Hepatocyte (in vitro differentiated cells): ENCODE results near the gene NCKAP5L. TPM values are rescaled to one million over a fixed set of nuclear protein-coding genes. Genes with fewer than 3 reads are reported as not detected.

Experiments
- DNase-seq: peaks from one replicate; pipeline ENCODE4 v3.0.0-alpha.2; 2016; ENCODE audit warnings: low spot score
- H2AFZ ChIP-seq: fragments of 200-600 bp; sonication (generic); 2 replicates; pipeline ENCODE4 v1.6.0; 2016; ENCODE audit warnings: antibody characterized with exemption, mild to moderate bottlenecking
- H3K27ac ChIP-seq: fragments of 200-600 bp; sonication (generic); 2 replicates; pipeline ENCODE4 v1.5.1; 2016; ENCODE audit warnings: mild to moderate bottlenecking
- H3K27me3 ChIP-seq: fragments of 200-600 bp; sonication (generic); 2 replicates; pipeline ENCODE4 v1.6.1; 2016
- H3K36me3 ChIP-seq: fragments of 200-600 bp; sonication (generic); replicated peaks from 2 replicates; pipeline ENCODE4 v1.5.1; 2016; ENCODE audit warnings: low read depth; ENCODE audit not compliant: insufficient read depth
- H3K4me1 ChIP-seq: fragments of 200-600 bp; sonication (generic); 2 replicates; pipeline ENCODE4 v1.5.1; 2016; ENCODE audit warnings: mild to moderate bottlenecking, moderate library complexity; ENCODE audit not compliant: insufficient read depth
- H3K4me2 ChIP-seq: fragments of 200-600 bp; sonication (generic); 2 replicates; pipeline ENCODE4 v1.6.0; 2016
- H3K4me3 ChIP-seq: fragments of 200-600 bp; sonication (generic); 2 replicates; pipeline ENCODE4 v1.5.1; 2016; ENCODE audit warnings: mild to moderate bottlenecking
- H3K79me2 ChIP-seq: fragments of 200-600 bp; sonication (generic); 2 replicates; pipeline ENCODE4 v1.6.0; 2017; ENCODE audit warnings: mild to moderate bottlenecking
- H3K9me2 ChIP-seq: fragments of 200-600 bp; sonication (generic); replicated peaks from 2 replicates; pipeline ENCODE4 v1.6.0; 2017; ENCODE audit warnings: mild to moderate bottlenecking; ENCODE audit not compliant: insufficient read depth
- H3K9me3 ChIP-seq: fragments of 200-600 bp; sonication (generic); 2 replicates; pipeline ENCODE4 v1.5.1; 2016; ENCODE audit warnings: low read depth, mild to moderate bottlenecking
- H4K20me1 ChIP-seq: fragments of 200-600 bp; sonication (generic); 2 replicates; pipeline ENCODE4 v1.6.0; 2016; ENCODE audit warnings: mild to moderate bottlenecking; ENCODE audit not compliant: insufficient read depth, poor library complexity, severe bottlenecking
- EZH2 ChIP-seq: fragments of 200-600 bp; sonication (generic); IDR thresholded peaks from 2 replicates; pipeline ENCODE4 v1.6.1; 2016; ENCODE audit warnings: antibody characterized with exemption, mild to moderate bottlenecking, borderline replicate concordance
- EZH2phosphoT487 ChIP-seq: fragments of 200-600 bp; sonication (generic); IDR thresholded peaks from one replicate; pipeline ENCODE4 v1.6.1; 2018; ENCODE audit warnings: antibody characterized with exemption, mild to moderate bottlenecking, low read depth, moderate library complexity; ENCODE audit not compliant: unreplicated experiment, severe bottlenecking
- WGBS: methylation state at CpG from one replicate; pipeline ENCODE4 v1.1.6; 2016; ENCODE audit warnings: low lambda C conversion rate; ENCODE audit errors: missing lambda C conversion rate; 5-methylcytosine and 5-hydroxymethylcytosine counted together
- polyA plus RNA-seq: library from polyadenylated mRNA; unstranded; fragments of >200 nt; fragmentation: Nextera tagmentation; extraction: Ambion mirVana; gene quantifications from 2 replicates; pipeline ENCODE4 v1.2.1, GENCODE V29; 2016
- total RNA-seq: library from RNA; depleted of rRNA; stranded (reverse); fragments of >200 nt; gene quantifications from 2 replicates; pipeline ENCODE4 v1.2.3, GENCODE V29; 2014
- TF ChIP-seq, protein P1 (sequence below): fragments of 200-600 bp; sonication (generic); IDR thresholded peaks from 2 replicates; pipeline ENCODE4 v1.5.1; 2016; ENCODE audit warnings: antibody characterized with exemption, mild to moderate bottlenecking; ENCODE audit not compliant: poor library complexity

NCKAP5L gene
- total and polyA plus RNA-seq, 2 experiments from 2014 or later: 14.5 to 26.7 TPM

DNA sequence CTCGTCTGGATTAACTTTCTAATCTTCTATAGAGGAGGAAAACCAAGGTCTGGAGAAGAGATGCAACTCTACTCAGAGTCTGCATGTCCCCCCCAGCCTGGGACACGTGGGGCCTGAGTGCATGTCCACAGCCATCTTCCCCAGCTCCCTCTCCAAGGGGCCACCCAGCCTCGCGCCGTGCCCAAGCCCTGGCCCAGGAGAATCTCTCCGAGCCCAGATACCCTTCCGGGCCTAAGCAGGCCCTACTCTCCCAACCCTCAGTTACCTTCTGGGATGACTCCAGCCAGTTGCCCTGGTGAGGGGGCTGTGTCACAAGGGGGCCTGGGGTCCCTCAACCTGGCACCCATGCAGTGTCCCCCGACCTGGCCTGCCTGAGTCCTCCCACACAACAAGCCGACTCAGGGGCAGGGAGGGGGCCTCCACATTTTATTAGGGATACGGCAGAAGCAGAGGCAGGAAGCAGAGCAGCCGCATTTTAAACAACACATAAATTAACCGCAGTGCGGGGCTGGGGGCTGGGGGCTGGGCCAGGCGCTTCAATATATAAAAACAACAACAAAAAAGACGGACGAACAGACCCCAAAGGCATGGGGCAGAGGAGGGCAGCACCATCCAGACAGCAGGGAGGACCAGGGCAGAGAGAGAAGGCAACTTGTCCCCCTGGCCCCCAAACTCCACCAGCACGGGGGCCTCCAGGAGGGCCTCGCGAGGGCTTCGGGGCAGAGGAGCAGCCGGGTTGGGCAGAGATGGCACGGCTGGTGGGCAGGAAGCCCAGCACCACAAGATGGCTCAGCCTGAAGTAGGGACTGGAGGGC is 37.3 kb downstream of the NCKAP5L start:
- Histone ChIP-seq H2AFZ (no peak overlapping the region), H3K27ac (no peak overlapping the region), H3K4me2 (no peak overlapping the region), H3K4me3 (no peak overlapping the region), H3K9me2 (no peaks in the 10 kb centered on the region), H3K27me3 (no peaks in the 10 kb centered on the region), H3K36me3 (no peaks in the 10 kb centered on the region), H3K4me1 (no peaks in the 10 kb centered on the region), H3K9me3 (no peaks in the 10 kb centered on the region), H4K20me1 (no peaks in the 10 kb centered on the region), H3K79me2 (no peaks in the 10 kb centered on the region)
- DNase-seq: no peak
- TF ChIP-seq EZH2phosphoT487: no peak
- TF ChIP-seq, protein P1, sequence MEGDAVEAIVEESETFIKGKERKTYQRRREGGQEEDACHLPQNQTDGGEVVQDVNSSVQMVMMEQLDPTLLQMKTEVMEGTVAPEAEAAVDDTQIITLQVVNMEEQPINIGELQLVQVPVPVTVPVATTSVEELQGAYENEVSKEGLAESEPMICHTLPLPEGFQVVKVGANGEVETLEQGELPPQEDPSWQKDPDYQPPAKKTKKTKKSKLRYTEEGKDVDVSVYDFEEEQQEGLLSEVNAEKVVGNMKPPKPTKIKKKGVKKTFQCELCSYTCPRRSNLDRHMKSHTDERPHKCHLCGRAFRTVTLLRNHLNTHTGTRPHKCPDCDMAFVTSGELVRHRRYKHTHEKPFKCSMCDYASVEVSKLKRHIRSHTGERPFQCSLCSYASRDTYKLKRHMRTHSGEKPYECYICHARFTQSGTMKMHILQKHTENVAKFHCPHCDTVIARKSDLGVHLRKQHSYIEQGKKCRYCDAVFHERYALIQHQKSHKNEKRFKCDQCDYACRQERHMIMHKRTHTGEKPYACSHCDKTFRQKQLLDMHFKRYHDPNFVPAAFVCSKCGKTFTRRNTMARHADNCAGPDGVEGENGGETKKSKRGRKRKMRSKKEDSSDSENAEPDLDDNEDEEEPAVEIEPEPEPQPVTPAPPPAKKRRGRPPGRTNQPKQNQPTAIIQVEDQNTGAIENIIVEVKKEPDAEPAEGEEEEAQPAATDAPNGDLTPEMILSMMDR: no peak
- TF ChIP-seq EZH2: no peak
- 84% methylated on average over 21 of the region's 22 CpGs for WGBS

DNA sequence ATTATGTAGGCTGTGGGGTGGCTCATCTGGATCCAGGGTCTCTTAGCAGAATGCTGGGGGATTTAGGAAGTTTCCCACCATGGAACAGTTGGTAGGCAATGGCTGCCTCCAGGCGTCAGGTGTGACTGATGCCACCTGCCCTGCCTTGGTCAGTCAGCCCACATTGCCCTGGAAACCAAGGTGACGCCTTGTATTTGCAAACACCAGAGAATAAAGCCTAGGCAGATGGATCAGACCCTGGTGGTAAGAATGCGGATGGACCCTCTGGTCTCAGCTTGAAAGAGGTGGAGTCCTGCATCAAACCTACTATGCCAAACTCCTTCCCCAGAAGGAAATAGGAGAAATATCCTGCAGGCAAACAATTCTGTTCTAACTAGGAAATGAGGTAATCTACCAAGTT is 38.2 kb downstream of the NCKAP5L start:
- no peaks in the 10 kb centered on the region for H3K79me2 ChIP-seq
- H3K4me2 ChIP-seq: no peak overlapping the region
- H3K9me3 ChIP-seq: no peaks in the 10 kb centered on the region
- no peaks in the 10 kb centered on the region for H3K4me1 ChIP-seq
- H3K9me2 ChIP-seq: no peaks in the 10 kb centered on the region
- H4K20me1 ChIP-seq: no peaks in the 10 kb centered on the region
- DNase-seq: no peak
- no peak overlapping the region for H3K27ac ChIP-seq
- no peaks in the 10 kb centered on the region for H3K36me3 ChIP-seq
- TF ChIP-seq EZH2 (no peak), EZH2phosphoT487 (no peak)
- TF ChIP-seq, protein P1: no peak
- WGBS: 88% methylated on average over 3 of the region's 3 CpGs
- H3K4me3 ChIP-seq: no peak overlapping the region
- H2AFZ ChIP-seq: no peak overlapping the region
- no peaks in the 10 kb centered on the region for H3K27me3 ChIP-seq

DNA sequence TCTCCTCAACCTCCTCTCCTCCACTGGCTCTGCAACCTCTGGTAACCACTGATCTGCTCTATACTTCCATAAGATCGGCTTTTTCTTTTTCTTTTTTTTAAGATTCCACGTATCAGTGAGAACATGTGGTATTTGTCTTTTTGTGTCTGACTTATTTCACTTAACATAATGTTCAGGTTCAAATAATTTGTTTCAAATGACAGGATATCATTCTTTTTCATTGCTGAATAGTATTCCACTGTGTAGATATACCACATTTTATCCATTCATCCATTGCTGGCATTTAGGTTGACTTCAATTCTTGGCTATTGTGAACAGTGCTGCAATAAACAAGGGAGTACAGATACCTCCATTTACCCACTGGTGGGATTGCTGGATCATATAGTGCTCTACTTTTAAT is 40.5 kb downstream of the NCKAP5L start:
- no peaks in the 10 kb centered on the region for H3K79me2 ChIP-seq
- no peak overlapping the region for H3K27ac ChIP-seq
- H2AFZ ChIP-seq: no peak overlapping the region
- H3K4me1 ChIP-seq: no peaks in the 10 kb centered on the region
- WGBS: 100% methylated on average over 2 of the region's 2 CpGs
- no peaks in the 10 kb centered on the region for H3K9me2 ChIP-seq
- H3K36me3 ChIP-seq: no peaks in the 10 kb centered on the region
- TF ChIP-seq, protein P1: no peak
- TF ChIP-seq EZH2 (no peak), EZH2phosphoT487 (no peak)
- no peaks in the 10 kb centered on the region for H3K9me3 ChIP-seq
- H3K4me3 ChIP-seq: no peak overlapping the region
- DNase-seq: no peak
- H3K4me2 ChIP-seq: no peak overlapping the region
- H3K27me3 ChIP-seq: no peaks in the 10 kb centered on the region
- H4K20me1 ChIP-seq: no peaks in the 10 kb centered on the region
